ENCODE measurements around the gene FGD2. TPM values are rescaled to one million over a fixed set of nuclear protein-coding genes. Genes with fewer than 3 reads are reported as not detected.

Gene FGD2
- polyA plus RNA-seq, 1 experiment: not detected

- Histone ChIP-seq H3K4me3 (ENCODE audit: low read depth, low read length) (no peak overlapping the region), H3K27me3 (ENCODE audit: control insufficient read depth, insufficient read depth, low read length) (no peaks in the 10 kb centered on the region), H3K36me3 (ENCODE audit: control insufficient read depth, insufficient read depth, low read length) (no peaks in the 10 kb centered on the region)
- ChIA-PET CTCF (interaction anchor here (0.6 to 17.0 kb wide), 7 partner anchors 18 to 169 kb away, joined by 3 to 243 read pairs (median 4); partner anchors contain the start of gene PIM1), POLR2A (no interaction called here)
- no peak for DNase-seq (ENCODE audit: low read depth)
- no peak for TF ChIP-seq CTCF (IDR thresholded peaks at IDR 0.05; ENCODE audit: insufficient read depth, low read depth, low read length)
Measured at GRCh38 chr6:37053683-37054082, 48.2 kb downstream of the FGD2 start.

GRCh38 chr6:37054171-37054570, 48.7 kb downstream of the FGD2 start:
- Histone ChIP-seq H3K36me3 (ENCODE audit: control insufficient read depth, insufficient read depth, low read length) (no peaks in the 10 kb centered on the region), H3K27me3 (ENCODE audit: control insufficient read depth, insufficient read depth, low read length) (no peaks in the 10 kb centered on the region), H3K4me3 (ENCODE audit: low read depth, low read length) (no peak overlapping the region)
- ChIA-PET CTCF (interaction anchor here (1.1 to 17.0 kb wide), 4 partner anchors 33 to 122 kb away, joined by 3 to 243 read pairs (median 4); partner anchors contain the start of gene PIM1), POLR2A (no interaction called here)
- no peak for DNase-seq (ENCODE audit: low read depth)
- TF ChIP-seq CTCF (IDR thresholded peaks at IDR 0.05; ENCODE audit: insufficient read depth, low read depth, low read length): no peak

DNA sequence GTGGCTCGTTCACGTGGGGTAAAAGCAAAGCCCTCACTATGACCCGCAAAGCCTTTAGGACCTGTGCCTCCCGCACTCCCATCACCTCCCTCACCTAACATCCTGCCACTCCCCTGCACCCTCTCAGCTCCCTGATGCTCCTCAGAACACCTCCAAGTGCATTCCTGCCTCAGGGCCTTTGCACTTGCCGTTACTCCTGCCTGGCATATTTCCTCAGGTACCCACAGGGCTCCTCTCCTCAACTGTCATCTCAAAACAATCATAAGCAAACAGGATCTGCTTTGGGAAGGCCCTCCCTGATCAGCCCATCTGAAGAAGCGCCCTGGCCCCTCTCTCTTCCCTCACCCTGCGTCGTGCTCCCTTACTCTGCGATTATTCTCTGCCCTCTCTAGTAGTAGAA, 49.1 kb downstream of the FGD2 start:
- Histone ChIP-seq H3K36me3 (ENCODE audit: control insufficient read depth, insufficient read depth, low read length) (no peaks in the 10 kb centered on the region), H3K27me3 (ENCODE audit: control insufficient read depth, insufficient read depth, low read length) (no peaks in the 10 kb centered on the region), H3K4me3 (ENCODE audit: low read depth, low read length) (no peak overlapping the region)
- CTCF ChIA-PET: interaction anchor here (0.6 to 17.0 kb wide), 5 partner anchors 21 to 154 kb away, joined by 3 to 243 read pairs (median 4); partner anchors contain the start of gene PIM1
- no peak for DNase-seq (ENCODE audit: low read depth)
- no peak for TF ChIP-seq CTCF (IDR thresholded peaks at IDR 0.05; ENCODE audit: insufficient read depth, low read depth, low read length)
- POLR2A ChIA-PET: no interaction called here

- no peak for DNase-seq (ENCODE audit: low read depth)
- Histone ChIP-seq H3K36me3 (ENCODE audit: control insufficient read depth, insufficient read depth, low read length) (no peaks in the 10 kb centered on the region), H3K27me3 (ENCODE audit: control insufficient read depth, insufficient read depth, low read length) (no peaks in the 10 kb centered on the region), H3K4me3 (ENCODE audit: low read depth, low read length) (no peak overlapping the region)
- ChIA-PET POLR2A (no interaction called here), CTCF (interaction anchor here (0.6 to 17.0 kb wide), 8 partner anchors 15 to 154 kb away, joined by 3 to 243 read pairs (median 5); partner anchors contain the start of gene PIM1)
- TF ChIP-seq CTCF (IDR thresholded peaks at IDR 0.05; ENCODE audit: insufficient read depth, low read depth, low read length): no peak
Measured at GRCh38 chr6:37056112-37056403, 50.6 kb downstream of the FGD2 start.

- H3K4me3 ChIP-seq (ENCODE audit: low read depth, low read length): no peak overlapping the region
- DNase-seq (ENCODE audit: low read depth): no peak
- POLR2A ChIA-PET: interaction anchor here (1.2 kb wide), 1 partner anchor 239 kb away, joined by 5 read pairs; no protein-coding TSS in a partner anchor
- CTCF ChIA-PET: interaction anchor here (0.6 to 17.0 kb wide), 9 partner anchors 10 to 154 kb away, joined by 3 to 243 read pairs (median 4); partner anchors contain the start of gene PIM1
- H3K27me3 ChIP-seq (ENCODE audit: control insufficient read depth, insufficient read depth, low read length): no peaks in the 10 kb centered on the region
- no peaks in the 10 kb centered on the region for H3K36me3 ChIP-seq (ENCODE audit: control insufficient read depth, insufficient read depth, low read length)
- no peak for TF ChIP-seq CTCF (IDR thresholded peaks at IDR 0.05; ENCODE audit: insufficient read depth, low read depth, low read length)
Measured at GRCh38 chr6:37056439-37057127, 51.1 kb downstream of the FGD2 start.

Data from BJ (cell line).